HS-27A (cell line): Measurements from ENCODE around the gene ANO9.
"Not testable (repeated sequence)": the region's sequence is repeated elsewhere in the genome, so short reads cannot be mapped to it uniquely, and the experiment has no call there.

Source experiments
- DNase-seq: peaks from one replicate; pipeline ENCODE4 v3.0.0-alpha.2; 2012; ENCODE audit warnings: low read depth, missing footprints

Gene ANO9

GRCh38 chr11:403021-403760, 38.6 kb downstream of the ANO9 start:
- no peak for DNase-seq

- not testable (repeated sequence) for DNase-seq
Observed at GRCh38 chr11:401196-401595, 40.6 kb downstream of the ANO9 start.

- DNase-seq: no peak
Observed at GRCh38 chr11:400241-400689, 41.5 kb downstream of the ANO9 start.

- DNase-seq: no peak
Observed at GRCh38 chr11:399731-400211, 42.0 kb downstream of the ANO9 start.

GRCh38 chr11:398826-399225, 43.0 kb downstream of the ANO9 start:
- no peak for DNase-seq

- DNase-seq: no peak
Observed at GRCh38 chr11:396948-397548, 44.8 kb downstream of the ANO9 start.

- DNase-seq: no peak
Observed at GRCh38 chr11:396511-396947, 45.3 kb downstream of the ANO9 start.

GRCh38 chr11:395866-396265, 45.9 kb downstream of the ANO9 start:
- DNase-seq: no peak

- no peak for DNase-seq
Observed at GRCh38 chr11:394858-395655, 46.8 kb downstream of the ANO9 start.

- DNase-seq: no peak
Observed at GRCh38 chr11:394034-394857, 47.6 kb downstream of the ANO9 start, which contains the start of gene PKP3. TSS of gene PKP3 (plus strand) at chr11:394209. CDS start at chr11:394293, 84 bp downstream.

GRCh38 chr11:393219-394033, 48.4 kb downstream of the ANO9 start:
- peak; percentile 45 for DNase-seq

- no peak for DNase-seq
Observed at GRCh38 chr11:392102-392777, 49.6 kb downstream of the ANO9 start.

GRCh38 chr11:391117-392017, 50.4 kb downstream of the ANO9 start:
- DNase-seq: no peak

GRCh38 chr11:390175-390574, 51.6 kb downstream of the ANO9 start:
- no peak for DNase-seq

- DNase-seq: not testable (repeated sequence)
Observed at GRCh38 chr11:389369-389768, 52.4 kb downstream of the ANO9 start.

- no peak for DNase-seq
Observed at GRCh38 chr11:387193-387793, 54.5 kb downstream of the ANO9 start.

- DNase-seq: no peak
Observed at GRCh38 chr11:386483-386882, 55.3 kb downstream of the ANO9 start.

GRCh38 chr11:385594-386351, 56.0 kb downstream of the ANO9 start:
- no peak for DNase-seq
